Measurements from ENCODE around the gene KIF13A. TPM values are rescaled to one million over a fixed set of nuclear protein-coding genes. Genes with fewer than 3 reads are reported as not detected.

KIF13A gene
- total RNA-seq, 1 donor from 2014 or later, result 28.9 TPM

DNA sequence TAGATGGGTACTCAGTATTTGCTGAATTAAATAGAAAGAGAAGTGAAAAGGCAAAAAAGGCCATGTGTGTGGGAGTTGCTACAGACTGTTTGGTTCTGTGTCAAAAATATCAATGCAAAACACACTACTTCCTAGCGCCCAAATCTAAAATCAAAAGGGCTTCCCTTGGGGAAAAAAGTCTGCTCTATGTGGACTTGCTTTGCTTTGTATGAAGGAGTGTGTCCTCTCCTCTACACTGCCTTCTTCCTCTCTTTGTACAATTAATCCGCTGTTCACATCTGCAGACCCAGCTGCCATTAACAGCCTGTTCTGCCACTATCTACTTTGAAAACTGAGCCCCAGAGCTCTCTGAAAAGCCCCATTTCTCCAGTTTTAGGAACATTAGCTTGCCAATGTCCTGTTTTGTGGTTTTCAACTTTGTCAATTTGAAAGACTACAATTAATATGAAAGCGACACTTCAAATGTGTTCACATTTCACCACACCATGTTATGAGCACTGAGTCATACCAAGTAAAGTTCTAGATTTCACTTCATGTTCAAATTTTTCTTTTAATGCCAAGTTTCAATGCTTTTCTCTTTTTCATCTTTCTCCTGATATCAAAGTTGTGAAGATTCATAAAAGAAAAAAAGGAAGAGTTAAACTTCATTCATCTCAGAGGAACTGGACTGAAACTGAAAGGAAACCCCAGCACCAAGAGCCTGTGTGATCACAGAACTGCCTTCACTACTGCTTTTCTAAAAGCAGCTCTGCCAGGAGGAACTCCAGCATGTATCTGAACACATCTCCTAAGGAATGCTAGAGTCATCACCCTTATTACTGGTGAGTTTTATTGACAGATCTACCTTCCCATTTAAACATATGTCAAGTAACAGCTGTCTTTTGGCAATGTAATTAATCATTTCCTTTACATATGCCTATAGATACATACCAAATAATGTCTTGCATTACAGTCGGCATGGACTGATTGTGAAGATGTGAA is 102.6 kb downstream of the KIF13A start:
- Histone ChIP-seq H3K27me3 (no peaks in the 10 kb centered on the region), H3K27ac (peak overlapping the region; percentile 12 to 23), H3K4me3 (no peak overlapping the region)

DNA sequence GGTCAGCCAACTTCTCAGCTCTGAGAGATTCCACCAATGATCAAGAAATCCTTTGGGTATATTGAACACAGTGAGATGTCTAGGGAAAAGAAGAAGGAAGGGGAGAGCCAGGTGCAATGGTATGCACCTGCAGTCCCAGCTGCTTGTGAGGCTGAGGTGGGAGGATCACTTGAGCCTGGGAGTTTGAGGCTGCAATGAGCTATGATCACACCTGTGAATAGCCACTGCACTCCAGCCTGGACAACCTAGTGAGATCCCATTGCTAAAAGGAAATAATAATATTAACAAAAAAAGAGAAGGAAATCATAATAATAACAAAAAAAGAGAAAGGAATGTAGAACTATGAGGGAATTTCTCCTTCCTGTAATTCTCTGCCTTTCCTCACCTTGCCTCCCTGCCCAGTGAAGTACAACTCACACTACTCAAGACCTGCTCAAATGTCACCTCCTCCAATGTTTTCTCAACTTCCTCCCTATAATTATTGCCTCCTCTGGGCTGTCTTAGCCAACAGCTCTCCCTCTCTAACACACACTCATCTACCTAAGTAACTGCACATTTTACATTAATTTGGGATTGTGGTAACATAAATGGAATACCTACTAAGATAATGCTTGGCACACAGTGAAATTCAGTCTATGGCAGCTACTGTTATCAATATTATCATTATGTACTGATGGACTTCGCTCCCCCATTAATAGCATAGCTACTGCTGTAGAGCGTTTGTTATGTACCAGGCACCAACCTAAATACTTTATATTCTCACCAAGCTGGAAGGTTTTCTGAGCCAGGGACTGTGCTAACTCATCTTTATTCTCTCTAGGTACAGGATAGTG is 103.6 kb downstream of the KIF13A start:
- H3K27ac ChIP-seq, result no peak overlapping the region
- H3K27me3 ChIP-seq, result no peaks in the 10 kb centered on the region
- H3K4me1 ChIP-seq, result peaks cover 4 to 18% of the 10 kb centered on the region in 2 donors
- no peak overlapping the region for H3K4me3 ChIP-seq
- H3K9me3 ChIP-seq, result no peaks in the 10 kb centered on the region
- intact Hi-C loops (cut with DNase I), result no loop called here
- H3K36me3 ChIP-seq, result no peaks in the 10 kb centered on the region
- no peak for DNase-seq (ENCODE audit: low spot score in 2 of 2)
- TF ChIP-seq, protein P1, sequence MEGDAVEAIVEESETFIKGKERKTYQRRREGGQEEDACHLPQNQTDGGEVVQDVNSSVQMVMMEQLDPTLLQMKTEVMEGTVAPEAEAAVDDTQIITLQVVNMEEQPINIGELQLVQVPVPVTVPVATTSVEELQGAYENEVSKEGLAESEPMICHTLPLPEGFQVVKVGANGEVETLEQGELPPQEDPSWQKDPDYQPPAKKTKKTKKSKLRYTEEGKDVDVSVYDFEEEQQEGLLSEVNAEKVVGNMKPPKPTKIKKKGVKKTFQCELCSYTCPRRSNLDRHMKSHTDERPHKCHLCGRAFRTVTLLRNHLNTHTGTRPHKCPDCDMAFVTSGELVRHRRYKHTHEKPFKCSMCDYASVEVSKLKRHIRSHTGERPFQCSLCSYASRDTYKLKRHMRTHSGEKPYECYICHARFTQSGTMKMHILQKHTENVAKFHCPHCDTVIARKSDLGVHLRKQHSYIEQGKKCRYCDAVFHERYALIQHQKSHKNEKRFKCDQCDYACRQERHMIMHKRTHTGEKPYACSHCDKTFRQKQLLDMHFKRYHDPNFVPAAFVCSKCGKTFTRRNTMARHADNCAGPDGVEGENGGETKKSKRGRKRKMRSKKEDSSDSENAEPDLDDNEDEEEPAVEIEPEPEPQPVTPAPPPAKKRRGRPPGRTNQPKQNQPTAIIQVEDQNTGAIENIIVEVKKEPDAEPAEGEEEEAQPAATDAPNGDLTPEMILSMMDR (IDR thresholded peaks at IDR 0.05), result no peak

More for the DNA sequence above, 102.6 kb downstream of the KIF13A start:
- TF ChIP-seq, protein P1 (IDR thresholded peaks at IDR 0.05), result no peak
- H3K36me3 ChIP-seq, result no peaks in the 10 kb centered on the region
- no peak for DNase-seq (ENCODE audit: low spot score in 2 of 2)
- intact Hi-C loops (cut with DNase I), result no loop called here
- no peaks in the 10 kb centered on the region for H3K9me3 ChIP-seq
- H3K4me1 ChIP-seq, result peaks cover 4 to 16% of the 10 kb centered on the region in 2 donors

DNA sequence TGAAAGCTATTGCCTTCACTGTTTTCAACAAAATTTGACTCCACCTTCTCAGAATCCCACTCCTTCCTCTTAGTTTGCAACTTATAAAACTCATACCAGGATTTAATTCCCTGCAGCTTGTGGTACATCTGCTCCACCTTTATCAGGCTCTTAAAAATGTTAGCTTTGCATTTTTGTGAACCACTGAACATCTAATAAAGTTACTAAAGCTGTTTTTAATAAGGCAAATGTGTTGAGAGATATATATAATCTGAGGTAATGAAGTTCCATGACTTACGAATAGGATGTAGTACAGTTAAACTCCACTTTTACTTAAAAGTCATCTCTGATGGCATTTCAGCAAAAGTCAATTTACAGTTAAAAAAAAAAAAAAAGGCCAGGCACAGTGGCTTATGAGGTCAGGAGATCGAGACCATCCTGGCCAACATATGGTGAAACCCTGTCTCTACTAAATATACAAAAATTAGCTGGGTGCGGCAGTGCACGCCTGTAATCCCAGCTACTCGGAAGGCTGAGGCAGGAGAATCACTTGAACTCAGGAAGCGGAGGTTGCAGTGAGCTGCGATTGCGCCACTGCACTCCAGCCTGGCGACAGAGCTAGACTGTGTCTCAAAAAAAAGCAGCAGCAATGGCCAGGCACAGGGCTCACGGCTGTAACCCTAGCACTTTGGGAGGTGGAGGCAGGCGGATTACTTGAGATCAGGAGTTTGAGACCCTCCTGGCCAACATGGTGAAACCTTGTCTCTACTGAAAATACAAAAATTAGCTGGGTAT is 106.2 kb downstream of the KIF13A start:
- no peak for DNase-seq (ENCODE audit: low spot score in 2 of 2)
- Histone ChIP-seq H3K4me3 (no peak overlapping the region), H3K27me3 (no peaks in the 10 kb centered on the region), H3K9me3 (no peaks in the 10 kb centered on the region), H3K27ac (no peak overlapping the region), H3K4me1 (peaks cover 4 to 22% of the 10 kb centered on the region in 2 donors), H3K36me3 (no peaks in the 10 kb centered on the region)
- intact Hi-C loops (cut with DNase I), result no loop called here
- TF ChIP-seq, protein P1 (IDR thresholded peaks at IDR 0.05), result no peak

DNA sequence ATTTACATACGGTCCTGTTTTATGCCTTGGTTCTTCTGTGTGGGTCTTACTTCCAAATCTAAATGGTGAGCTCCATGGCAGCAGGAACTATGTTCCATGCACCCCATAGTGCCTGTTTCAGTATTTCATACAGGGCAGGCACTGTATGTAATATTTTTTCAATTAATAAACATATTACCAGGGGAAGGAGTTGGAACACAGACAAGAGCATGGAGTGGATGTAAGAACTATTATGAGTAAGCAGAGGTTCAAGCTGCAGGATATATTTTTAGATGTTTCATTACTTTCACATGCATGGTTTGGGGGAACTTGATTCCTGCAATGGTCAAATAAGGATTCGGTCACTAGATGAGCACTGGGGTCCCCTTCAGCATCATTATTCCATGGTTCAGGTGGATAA is 108.3 kb downstream of the KIF13A start:
- Histone ChIP-seq H3K4me3 (no peak overlapping the region), H3K4me1 (peaks cover 1 to 8% of the 10 kb centered on the region in 2 donors), H3K27me3 (no peaks in the 10 kb centered on the region), H3K27ac (no peak overlapping the region), H3K9me3 (no peaks in the 10 kb centered on the region), H3K36me3 (no peaks in the 10 kb centered on the region)
- intact Hi-C loops (cut with DNase I), result no loop called here
- DNase-seq (ENCODE audit: low spot score in 2 of 2), result no peak
- TF ChIP-seq, protein P1 (IDR thresholded peaks at IDR 0.05), result no peak

DNA sequence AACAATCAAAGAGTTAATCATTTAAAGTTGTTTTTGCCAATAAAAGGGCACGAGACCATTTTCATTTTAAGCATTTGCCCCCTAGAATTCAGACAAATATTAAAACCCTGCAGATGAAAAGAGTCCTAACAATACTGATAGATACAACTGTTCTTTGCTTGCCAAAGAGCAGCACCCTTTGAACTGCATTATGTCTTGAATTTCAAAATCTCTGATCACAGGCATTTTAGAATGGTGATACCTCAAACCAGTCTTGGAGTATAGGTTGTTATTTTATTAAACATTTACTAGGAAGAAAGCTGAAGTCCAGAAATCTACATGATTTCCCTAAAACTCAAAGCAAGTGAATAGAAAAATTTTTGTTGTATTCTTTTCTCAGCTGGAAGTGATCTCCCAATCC is 108.7 kb downstream of the KIF13A start:
- no peak for DNase-seq (ENCODE audit: low spot score in 2 of 2)
- Histone ChIP-seq H3K4me1 (peaks cover 0 to 8% of the 10 kb centered on the region in 2 donors), H3K27ac (no peak overlapping the region), H3K36me3 (no peaks in the 10 kb centered on the region), H3K9me3 (no peaks in the 10 kb centered on the region), H3K27me3 (no peaks in the 10 kb centered on the region), H3K4me3 (no peak overlapping the region)
- TF ChIP-seq, protein P1 (IDR thresholded peaks at IDR 0.05), result no peak
- intact Hi-C loops (cut with DNase I), result no loop called here
